Ecto neural progenitor cell (in vitro differentiated cells): ENCODE results near the gene TUBA3E.
"Not testable (repeated sequence)": the region's sequence is repeated elsewhere in the genome, so short reads cannot be mapped to it uniquely, and the experiment has no call there.

Source experiments
- DNase-seq: peaks from one replicate; pipeline ENCODE4 v3.0.0-alpha.2; 2018; ENCODE audit warnings: low spot score

Gene TUBA3E

GRCh38 chr2:130143266-130144039 lies 54.8 kb downstream of the TUBA3E start:
- not testable (repeated sequence) for DNase-seq

GRCh38 chr2:130142396-130143265 lies 55.6 kb downstream of the TUBA3E start:
- DNase-seq, result not testable (repeated sequence)
